ENCODE results near the gene KANSL1.

DNA sequence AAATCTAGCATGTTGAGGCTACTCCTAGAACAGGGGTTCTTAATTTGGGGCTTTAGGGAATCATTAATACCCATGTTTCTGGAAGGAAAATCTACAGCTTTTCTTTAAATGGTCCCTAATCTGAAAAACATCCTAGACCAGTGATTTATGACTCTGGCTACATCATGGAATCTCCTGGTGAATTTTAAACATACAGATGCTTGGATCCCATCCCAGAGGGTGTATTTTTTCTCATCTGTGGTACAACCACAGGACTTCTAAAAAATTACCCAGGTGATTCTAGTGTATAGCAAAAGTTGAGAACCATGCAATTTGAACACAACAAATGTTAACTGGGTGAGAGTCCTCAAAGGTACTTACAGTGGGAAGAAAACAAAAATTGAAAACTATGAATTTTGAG, 41.5 kb downstream of the KANSL1 start:
- TF ChIP-seq, protein P1, sequence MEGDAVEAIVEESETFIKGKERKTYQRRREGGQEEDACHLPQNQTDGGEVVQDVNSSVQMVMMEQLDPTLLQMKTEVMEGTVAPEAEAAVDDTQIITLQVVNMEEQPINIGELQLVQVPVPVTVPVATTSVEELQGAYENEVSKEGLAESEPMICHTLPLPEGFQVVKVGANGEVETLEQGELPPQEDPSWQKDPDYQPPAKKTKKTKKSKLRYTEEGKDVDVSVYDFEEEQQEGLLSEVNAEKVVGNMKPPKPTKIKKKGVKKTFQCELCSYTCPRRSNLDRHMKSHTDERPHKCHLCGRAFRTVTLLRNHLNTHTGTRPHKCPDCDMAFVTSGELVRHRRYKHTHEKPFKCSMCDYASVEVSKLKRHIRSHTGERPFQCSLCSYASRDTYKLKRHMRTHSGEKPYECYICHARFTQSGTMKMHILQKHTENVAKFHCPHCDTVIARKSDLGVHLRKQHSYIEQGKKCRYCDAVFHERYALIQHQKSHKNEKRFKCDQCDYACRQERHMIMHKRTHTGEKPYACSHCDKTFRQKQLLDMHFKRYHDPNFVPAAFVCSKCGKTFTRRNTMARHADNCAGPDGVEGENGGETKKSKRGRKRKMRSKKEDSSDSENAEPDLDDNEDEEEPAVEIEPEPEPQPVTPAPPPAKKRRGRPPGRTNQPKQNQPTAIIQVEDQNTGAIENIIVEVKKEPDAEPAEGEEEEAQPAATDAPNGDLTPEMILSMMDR (IDR thresholded peaks at IDR 0.05), result no peak
- no peak for TF ChIP-seq POLR2A (IDR thresholded peaks at IDR 0.05)
